ENCODE measurements around the gene COX14. TPM values are rescaled to one million over a fixed set of nuclear protein-coding genes. Genes with fewer than 3 reads are reported as not detected.
"Not testable (repeated sequence)": the region's sequence is repeated elsewhere in the genome, so short reads cannot be mapped to it uniquely, and the experiment has no call there.

COX14 gene
- total RNA-seq, 1 experiment from 2014 or later, result 41.0 TPM

DNA sequence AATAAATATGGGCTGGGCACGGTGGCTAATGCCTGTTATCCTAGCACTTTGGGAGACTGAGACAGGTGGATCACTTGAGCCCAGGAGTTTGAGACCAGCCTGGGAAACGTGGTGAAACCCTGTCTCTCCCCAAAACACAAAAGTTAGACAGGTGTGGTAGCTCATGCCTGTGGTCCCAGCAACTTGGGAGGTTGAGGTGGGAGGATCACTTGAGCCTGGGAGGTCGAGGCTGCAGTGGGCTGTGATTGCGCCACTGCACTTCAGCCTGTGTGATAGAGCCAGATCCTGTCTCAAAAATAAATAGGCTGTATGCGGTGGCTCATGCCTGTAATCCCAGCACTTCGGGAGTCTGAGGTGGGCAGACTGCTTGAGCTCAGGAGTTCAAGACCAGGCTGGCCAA lies 36.0 kb downstream of the COX14 start:
- H3K27me3 ChIP-seq (ENCODE audit: insufficient read depth, low read length); H3K4me1 ChIP-seq (ENCODE audit: control insufficient read depth in 1 of 2, insufficient read depth in 2 of 2, low read length in 2 of 2); H2AFZ ChIP-seq (ENCODE audit: low read depth, low read length, poor library complexity, severe bottlenecking); H3K9me3 ChIP-seq (ENCODE audit: control insufficient read depth in 1 of 2, insufficient read depth in 1 of 2, low read depth in 1 of 2, low read length in 2 of 2); RAD21 ChIA-PET (ENCODE audit: low non-redundant PET in 1 of 2, low total read pairs in 2 of 2, uncharacterized antibody in 2 of 2, unreplicated experiment in 2 of 2); H3K4me2 ChIP-seq (ENCODE audit: low read length); H3K36me3 ChIP-seq (ENCODE audit: control insufficient read depth in 1 of 2, insufficient read depth in 2 of 2, low read length in 2 of 2); ATAC-seq; H4K20me1 ChIP-seq (ENCODE audit: insufficient read depth); H3K27ac ChIP-seq (ENCODE audit: low read depth, low read length); H3K9ac ChIP-seq (ENCODE audit: low read length); H3K9me2 ChIP-seq (ENCODE audit: insufficient read depth); BruUV-seq (replicated peaks); intact Hi-C loops (cut with micrococcal nuclease); DNase-seq (ENCODE audit: low read depth, low spot score); POLR2A ChIA-PET; H3K4me3 ChIP-seq (replicated peaks in 1 of 2; ENCODE audit: low read depth in 1 of 2, low read length in 2 of 2): not testable (repeated sequence)
- CTCF ChIA-PET, result interaction anchor here (1.6 kb wide), 1 partner anchor 36 kb away, joined by 3 read pairs; the partner anchor contains the start of gene COX14
- peaks cover 14% of the 10 kb centered on the region for H3K79me2 ChIP-seq (ENCODE audit: insufficient read depth, low read length)

DNA sequence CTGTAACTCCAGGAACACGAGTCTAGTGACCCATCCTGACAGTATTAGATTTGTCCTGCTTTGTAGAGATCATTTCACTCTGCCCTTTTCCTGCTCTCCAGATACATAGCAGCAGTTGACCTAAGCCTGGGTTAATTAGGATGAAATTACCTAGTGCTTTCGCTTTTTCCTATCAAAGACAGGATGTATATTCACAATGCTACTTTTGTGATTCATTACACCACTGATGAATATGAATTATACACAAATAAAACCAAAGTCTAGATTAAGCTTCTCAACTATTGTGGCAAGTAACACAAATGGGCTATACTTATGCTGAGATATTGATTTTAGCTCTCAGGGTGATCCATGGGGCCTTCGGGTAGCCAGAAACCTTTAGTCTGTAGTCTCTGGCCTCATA lies 37.3 kb downstream of the COX14 start:
- H3K36me3 ChIP-seq (ENCODE audit: control insufficient read depth in 1 of 2, insufficient read depth in 2 of 2, low read length in 2 of 2), result no peaks in the 10 kb centered on the region
- CTCF ChIA-PET, result no interaction called here
- TF ChIP-seq YY1 (IDR thresholded peaks at IDR 0.05; ENCODE audit: extremely low read depth, insufficient replicate concordance, low read depth, low read length) (no peak), JUND (IDR thresholded peaks at IDR 0.05) (no peak), TCF7L2 (IDR thresholded peaks at IDR 0.05; ENCODE audit: borderline replicate concordance, extremely low read depth, insufficient read depth, insufficient read length) (no peak), SP1 (IDR thresholded peaks at IDR 0.05; ENCODE audit: low read depth) (no peak), EZH2phosphoT487 (IDR thresholded peaks at IDR 0.05; ENCODE audit: borderline replicate concordance) (no peak), EZH2 (IDR thresholded peaks at IDR 0.05) (no peak), SIN3A (IDR thresholded peaks at IDR 0.05; ENCODE audit: low read depth) (no peak), POLR2AphosphoS5 (IDR thresholded peaks at IDR 0.05; ENCODE audit: low read depth, low read length) (no peak), FOSL1 (IDR thresholded peaks at IDR 0.05; ENCODE audit: low read depth) (no peak)
- TF ChIP-seq, protein P1, sequence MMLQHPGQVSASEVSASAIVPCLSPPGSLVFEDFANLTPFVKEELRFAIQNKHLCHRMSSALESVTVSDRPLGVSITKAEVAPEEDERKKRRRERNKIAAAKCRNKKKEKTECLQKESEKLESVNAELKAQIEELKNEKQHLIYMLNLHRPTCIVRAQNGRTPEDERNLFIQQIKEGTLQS (IDR thresholded peaks at IDR 0.05), result no peak
- TF ChIP-seq, protein P2, sequence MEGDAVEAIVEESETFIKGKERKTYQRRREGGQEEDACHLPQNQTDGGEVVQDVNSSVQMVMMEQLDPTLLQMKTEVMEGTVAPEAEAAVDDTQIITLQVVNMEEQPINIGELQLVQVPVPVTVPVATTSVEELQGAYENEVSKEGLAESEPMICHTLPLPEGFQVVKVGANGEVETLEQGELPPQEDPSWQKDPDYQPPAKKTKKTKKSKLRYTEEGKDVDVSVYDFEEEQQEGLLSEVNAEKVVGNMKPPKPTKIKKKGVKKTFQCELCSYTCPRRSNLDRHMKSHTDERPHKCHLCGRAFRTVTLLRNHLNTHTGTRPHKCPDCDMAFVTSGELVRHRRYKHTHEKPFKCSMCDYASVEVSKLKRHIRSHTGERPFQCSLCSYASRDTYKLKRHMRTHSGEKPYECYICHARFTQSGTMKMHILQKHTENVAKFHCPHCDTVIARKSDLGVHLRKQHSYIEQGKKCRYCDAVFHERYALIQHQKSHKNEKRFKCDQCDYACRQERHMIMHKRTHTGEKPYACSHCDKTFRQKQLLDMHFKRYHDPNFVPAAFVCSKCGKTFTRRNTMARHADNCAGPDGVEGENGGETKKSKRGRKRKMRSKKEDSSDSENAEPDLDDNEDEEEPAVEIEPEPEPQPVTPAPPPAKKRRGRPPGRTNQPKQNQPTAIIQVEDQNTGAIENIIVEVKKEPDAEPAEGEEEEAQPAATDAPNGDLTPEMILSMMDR (IDR thresholded peaks at IDR 0.05 in 2 of 3, conservative IDR thresholded peaks at IDR 0.05 in 1 of 3; ENCODE audit: borderline replicate concordance in 1 of 3, insufficient read depth in 1 of 3, low read depth in 2 of 3, low read length in 2 of 3), result no peak
- TF ChIP-seq, protein P3, sequence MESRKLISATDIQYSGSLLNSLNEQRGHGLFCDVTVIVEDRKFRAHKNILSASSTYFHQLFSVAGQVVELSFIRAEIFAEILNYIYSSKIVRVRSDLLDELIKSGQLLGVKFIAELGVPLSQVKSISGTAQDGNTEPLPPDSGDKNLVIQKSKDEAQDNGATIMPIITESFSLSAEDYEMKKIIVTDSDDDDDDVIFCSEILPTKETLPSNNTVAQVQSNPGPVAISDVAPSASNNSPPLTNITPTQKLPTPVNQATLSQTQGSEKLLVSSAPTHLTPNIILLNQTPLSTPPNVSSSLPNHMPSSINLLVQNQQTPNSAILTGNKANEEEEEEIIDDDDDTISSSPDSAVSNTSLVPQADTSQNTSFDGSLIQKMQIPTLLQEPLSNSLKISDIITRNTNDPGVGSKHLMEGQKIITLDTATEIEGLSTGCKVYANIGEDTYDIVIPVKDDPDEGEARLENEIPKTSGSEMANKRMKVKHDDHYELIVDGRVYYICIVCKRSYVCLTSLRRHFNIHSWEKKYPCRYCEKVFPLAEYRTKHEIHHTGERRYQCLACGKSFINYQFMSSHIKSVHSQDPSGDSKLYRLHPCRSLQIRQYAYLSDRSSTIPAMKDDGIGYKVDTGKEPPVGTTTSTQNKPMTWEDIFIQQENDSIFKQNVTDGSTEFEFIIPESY (IDR thresholded peaks at IDR 0.05; ENCODE audit: extremely low read depth, insufficient replicate concordance, low read length), result no peak
- TF ChIP-seq, protein P4, sequence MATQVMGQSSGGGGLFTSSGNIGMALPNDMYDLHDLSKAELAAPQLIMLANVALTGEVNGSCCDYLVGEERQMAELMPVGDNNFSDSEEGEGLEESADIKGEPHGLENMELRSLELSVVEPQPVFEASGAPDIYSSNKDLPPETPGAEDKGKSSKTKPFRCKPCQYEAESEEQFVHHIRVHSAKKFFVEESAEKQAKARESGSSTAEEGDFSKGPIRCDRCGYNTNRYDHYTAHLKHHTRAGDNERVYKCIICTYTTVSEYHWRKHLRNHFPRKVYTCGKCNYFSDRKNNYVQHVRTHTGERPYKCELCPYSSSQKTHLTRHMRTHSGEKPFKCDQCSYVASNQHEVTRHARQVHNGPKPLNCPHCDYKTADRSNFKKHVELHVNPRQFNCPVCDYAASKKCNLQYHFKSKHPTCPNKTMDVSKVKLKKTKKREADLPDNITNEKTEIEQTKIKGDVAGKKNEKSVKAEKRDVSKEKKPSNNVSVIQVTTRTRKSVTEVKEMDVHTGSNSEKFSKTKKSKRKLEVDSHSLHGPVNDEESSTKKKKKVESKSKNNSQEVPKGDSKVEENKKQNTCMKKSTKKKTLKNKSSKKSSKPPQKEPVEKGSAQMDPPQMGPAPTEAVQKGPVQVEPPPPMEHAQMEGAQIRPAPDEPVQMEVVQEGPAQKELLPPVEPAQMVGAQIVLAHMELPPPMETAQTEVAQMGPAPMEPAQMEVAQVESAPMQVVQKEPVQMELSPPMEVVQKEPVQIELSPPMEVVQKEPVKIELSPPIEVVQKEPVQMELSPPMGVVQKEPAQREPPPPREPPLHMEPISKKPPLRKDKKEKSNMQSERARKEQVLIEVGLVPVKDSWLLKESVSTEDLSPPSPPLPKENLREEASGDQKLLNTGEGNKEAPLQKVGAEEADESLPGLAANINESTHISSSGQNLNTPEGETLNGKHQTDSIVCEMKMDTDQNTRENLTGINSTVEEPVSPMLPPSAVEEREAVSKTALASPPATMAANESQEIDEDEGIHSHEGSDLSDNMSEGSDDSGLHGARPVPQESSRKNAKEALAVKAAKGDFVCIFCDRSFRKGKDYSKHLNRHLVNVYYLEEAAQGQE (IDR thresholded peaks at IDR 0.05; ENCODE audit: low read depth), result no peak

More for the DNA sequence above, 37.3 kb downstream of the COX14 start:
- Histone ChIP-seq H3K79me2 (ENCODE audit: insufficient read depth, low read length) (peaks cover 16% of the 10 kb centered on the region), H2AFZ (ENCODE audit: low read depth, low read length, poor library complexity, severe bottlenecking) (no peak overlapping the region), H3K9me2 (ENCODE audit: insufficient read depth) (no peaks in the 10 kb centered on the region), H3K9me3 (ENCODE audit: control insufficient read depth in 1 of 2, insufficient read depth in 1 of 2, low read depth in 1 of 2, low read length in 2 of 2) (no peaks in the 10 kb centered on the region), H3K4me2 (ENCODE audit: low read length) (no peak overlapping the region), H3K27ac (ENCODE audit: low read depth, low read length) (no peak overlapping the region), H3K9ac (ENCODE audit: low read length) (no peak overlapping the region), H3K4me3 (replicated peaks in 1 of 2; ENCODE audit: low read depth in 1 of 2, low read length in 2 of 2) (no peak overlapping the region), H4K20me1 (ENCODE audit: insufficient read depth) (no peaks in the 10 kb centered on the region), H3K27me3 (ENCODE audit: insufficient read depth, low read length) (no peaks in the 10 kb centered on the region), H3K4me1 (ENCODE audit: control insufficient read depth in 1 of 2, insufficient read depth in 2 of 2, low read length in 2 of 2) (no peaks in the 10 kb centered on the region)
- DNase-seq (ENCODE audit: low read depth, low spot score) (no peak), ATAC-seq (no peak)
- POLR2A ChIA-PET, result no interaction called here
- no TSS peak for BruUV-seq (replicated peaks)
- RAD21 ChIA-PET (ENCODE audit: low non-redundant PET in 1 of 2, low total read pairs in 2 of 2, uncharacterized antibody in 2 of 2, unreplicated experiment in 2 of 2), result no interaction called here
- intact Hi-C loops (cut with micrococcal nuclease), result no loop called here

Measured in HCT116 (cell line).